Body of pancreas (tissue), 4 donors: ENCODE data around the gene CUEDC1. TPM values are rescaled to one million over a fixed set of nuclear protein-coding genes. Genes with fewer than 3 reads are reported as not detected.
A peak's percentile ranks its signal among the peaks of the same experiment; 100 is the strongest.

Experiments used
- ATAC-seq: fragments of 150-250 bp; one replicate; pipeline ENCODE4 v1.9.1; 2016
- DNase-seq, 4 donors: peaks; one replicate each; pipeline ENCODE4 v3.0.0-alpha.2; 2019
- H3K27ac ChIP-seq, 4 donors: fragments of 200-600 bp; sonication (generic); 1 replicate in 3 of 4; 2 replicates in 1 of 4; pipeline versions ENCODE4 v1.5.1 to v1.6.1; 2016 to 2019; ENCODE audit warnings: mild to moderate bottlenecking in 1 of 4, mixed read lengths in 1 of 4, moderate library complexity in 1 of 4
- H3K27me3 ChIP-seq, 2 donors: fragments of 200-600 bp; sonication (generic); one replicate each; pipeline ENCODE4 v1.6.0; 2016; ENCODE audit warnings: mild to moderate bottlenecking in 1 of 2
- H3K36me3 ChIP-seq, 2 donors: fragments of 200-600 bp; sonication (generic); replicated peaks in 1 of 2; 2 replicates each; pipeline ENCODE4 v1.5.1; 2016; ENCODE audit warnings: low read depth in 2 of 2; ENCODE audit not compliant: insufficient read depth in 1 of 2
- H3K4me1 ChIP-seq: fragments of 200-600 bp; sonication (generic); one replicate; pipeline ENCODE4 v1.6.0; 2016
- H3K4me3 ChIP-seq, 2 donors: fragments of 200-600 bp; sonication (generic); 1 replicate in 1 of 2; 2 replicates in 1 of 2; pipeline ENCODE4 v1.5.1; 2016 to 2019
- H3K9me3 ChIP-seq, 3 donors: fragments of 200-600 bp; sonication (generic); 1 replicate in 2 of 3; 2 replicates in 1 of 3; pipeline ENCODE4 v1.5.1; 2016
- CTCF ChIP-seq, 7 experiments: fragments of 450-650 bp in 4 of 7; fragments of 200-600 bp in 3 of 7; sonication (generic) in 3 of 7; IDR thresholded peaks; one replicate each; pipeline ENCODE4 v1.5.1; 2016 to 2019; ENCODE audit warnings: antibody characterized with exemption in 7 of 7
- POLR2A ChIP-seq, 3 donors: fragments of 450-650 bp; IDR thresholded peaks; one replicate each; pipeline ENCODE4 v1.6.1; 2016; ENCODE audit warnings: antibody characterized with exemption in 3 of 3, mild to moderate bottlenecking in 2 of 3
- WGBS, 2 donors: methylation state at CpG; one replicate each; pipeline ENCODE4 v1.1.5; 2017; 5-methylcytosine and 5-hydroxymethylcytosine counted together
- intact Hi-C: fragments of 100-400 bp; cut with DNase I; formaldehyde crosslinking; loops from one replicate; pipeline ENCODE4 v1.15.1; 2023
- total RNA-seq, 2 donors: library from RNA; depleted of rRNA; stranded (reverse); fragments of >200 nt; gene quantifications; one replicate each; pipeline ENCODE4 v1.1.0, GENCODE V29; 2016

Gene CUEDC1
- total RNA-seq, 2 donors from 2014 or later, result 35.8 to 48.1 TPM

- H3K4me1 ChIP-seq, result peaks cover 39% of the 10 kb centered on the region
- H3K27me3 ChIP-seq, result no peaks in the 10 kb centered on the region
- no peak for TF ChIP-seq CTCF (IDR thresholded peaks at IDR 0.05)
- TF ChIP-seq POLR2A (IDR thresholded peaks at IDR 0.05), result no peak
- DNase-seq (no peak), ATAC-seq (no peak)
- 93 to 95% methylated on average over 9 of the region's 9 CpGs for WGBS, 2 donors
- no peaks in the 10 kb centered on the region for H3K36me3 ChIP-seq
- peak overlapping the region in 1 of 4 donors; percentile 95 for H3K27ac ChIP-seq
- H3K9me3 ChIP-seq, result no peaks in the 10 kb centered on the region
- intact Hi-C loops, result no loop called here
- no peak overlapping the region for H3K4me3 ChIP-seq
Observed at GRCh38 chr17:57869617-57870282, 85.5 kb downstream of the CUEDC1 start.

- ATAC-seq (no peak), DNase-seq (no peak)
- peak overlapping the region; percentile 73 to 95 (median 87) for H3K27ac ChIP-seq
- peaks cover 33% of the 10 kb centered on the region for H3K4me1 ChIP-seq
- WGBS, 2 donors, result 80 to 91% methylated on average over 11 to 13 of the region's 13 CpGs
- no peaks in the 10 kb centered on the region for H3K27me3 ChIP-seq
- intact Hi-C loops, result no loop called here
- no peaks in the 10 kb centered on the region for H3K36me3 ChIP-seq
- H3K4me3 ChIP-seq, result no peak overlapping the region
- TF ChIP-seq POLR2A (IDR thresholded peaks at IDR 0.05), result no peak
- no peak for TF ChIP-seq CTCF (IDR thresholded peaks at IDR 0.05)
- H3K9me3 ChIP-seq, result no peaks in the 10 kb centered on the region
Observed at GRCh38 chr17:57868910-57869616, 86.1 kb downstream of the CUEDC1 start.

GRCh38 chr17:57868007-57868909 is 87.0 kb downstream of the CUEDC1 start:
- TF ChIP-seq CTCF (IDR thresholded peaks at IDR 0.05), result peak in 5 of 7 experiments; percentile 29 to 56 (median 50)
- peak in 2 of 3 donors; percentile 19 to 22 for TF ChIP-seq POLR2A (IDR thresholded peaks at IDR 0.05)
- peaks cover 28% of the 10 kb centered on the region for H3K4me1 ChIP-seq
- DNase-seq (peak; percentile 74 to 94 (median 90)), ATAC-seq (peak; percentile 86)
- H3K27ac ChIP-seq, result peak overlapping the region; percentile 73 to 95 (median 87)
- no peaks in the 10 kb centered on the region for H3K36me3 ChIP-seq
- no peaks in the 10 kb centered on the region for H3K9me3 ChIP-seq
- H3K4me3 ChIP-seq, result no peak overlapping the region
- 41 to 53% methylated on average over 21 to 22 of the region's 23 CpGs for WGBS, 2 donors
- intact Hi-C loops, result no loop called here
- no peaks in the 10 kb centered on the region for H3K27me3 ChIP-seq

GRCh38 chr17:57867126-57867525 is 88.1 kb downstream of the CUEDC1 start:
- WGBS, 2 donors, result 91 to 93% methylated on average over 6 to 10 of the region's 10 CpGs
- intact Hi-C loops, result no loop called here
- Histone ChIP-seq H3K4me1 (peaks cover 32% of the 10 kb centered on the region), H3K4me3 (no peak overlapping the region), H3K27me3 (no peaks in the 10 kb centered on the region), H3K9me3 (no peaks in the 10 kb centered on the region), H3K27ac (peak overlapping the region; percentile 73 to 95 (median 87)), H3K36me3 (no peaks in the 10 kb centered on the region)
- TF ChIP-seq POLR2A (IDR thresholded peaks at IDR 0.05), result no peak
- no peak for TF ChIP-seq CTCF (IDR thresholded peaks at IDR 0.05)
- DNase-seq, result no peak
- no peak for ATAC-seq
